ENCODE measurements around the gene AQP5.

GRCh38 chr12:49944046-49944445 is 17.6 kb upstream of the AQP5 start:
- TF ChIP-seq CTCF (conservative IDR thresholded peaks at IDR 0.05; ENCODE audit: low read depth, low read length) (no peak), EZH2phosphoT487 (IDR thresholded peaks at IDR 0.05; ENCODE audit: borderline replicate concordance, low read length) (no peak), EZH2 (IDR thresholded peaks at IDR 0.05; ENCODE audit: low read length, unreplicated experiment) (no peak)
